Uterus (tissue), 2 donors: Measurements from ENCODE around the gene CALN1.

Experiments used
- POLR2A ChIP-seq, 2 donors: fragments of 450-650 bp; IDR thresholded peaks; one replicate each; pipeline ENCODE4 v1.6.1; 2016; ENCODE audit warnings: antibody characterized with exemption in 2 of 2, mild to moderate bottlenecking in 1 of 2, moderate library complexity in 1 of 2
- TF ChIP-seq, protein P1 (sequence below), 4 experiments: fragments of 200-600 bp in 2 of 4; fragments of 450-650 bp in 2 of 4; sonication (generic) in 2 of 4; IDR thresholded peaks; one replicate each; pipeline ENCODE4 v1.5.1; 2016 to 2019; ENCODE audit warnings: antibody characterized with exemption in 4 of 4, mild to moderate bottlenecking in 2 of 4, moderate library complexity in 1 of 4

DNA sequence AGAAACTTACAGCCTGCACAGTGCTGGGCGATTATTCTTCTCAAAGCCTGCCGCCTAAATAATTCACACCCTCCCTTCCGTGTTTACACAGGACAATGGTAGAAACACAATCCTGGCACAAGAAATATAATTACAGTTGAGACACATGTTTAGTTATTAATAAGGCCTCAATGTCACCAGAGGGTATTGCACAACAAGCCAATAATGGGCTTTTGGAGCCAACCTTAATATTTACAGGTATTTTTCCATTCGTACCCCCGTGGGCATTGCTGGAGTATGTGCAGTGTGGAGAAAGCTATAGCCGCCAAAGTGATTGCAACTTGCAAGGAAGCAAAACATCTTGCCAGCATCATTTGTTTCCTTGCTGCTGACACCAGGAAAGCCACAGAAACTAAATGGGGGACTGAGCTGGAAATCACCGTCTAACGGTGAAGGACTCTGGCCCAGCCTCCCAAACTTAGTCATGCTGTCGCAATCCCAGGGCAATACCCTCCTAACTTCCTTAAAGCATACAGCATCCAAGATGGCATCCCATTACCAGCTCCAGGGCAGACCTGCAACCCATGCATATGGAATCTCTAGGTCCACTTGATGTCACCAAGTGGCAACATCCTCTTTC lies 8.6 kb downstream of the CALN1 start:
- TF ChIP-seq, protein P1, sequence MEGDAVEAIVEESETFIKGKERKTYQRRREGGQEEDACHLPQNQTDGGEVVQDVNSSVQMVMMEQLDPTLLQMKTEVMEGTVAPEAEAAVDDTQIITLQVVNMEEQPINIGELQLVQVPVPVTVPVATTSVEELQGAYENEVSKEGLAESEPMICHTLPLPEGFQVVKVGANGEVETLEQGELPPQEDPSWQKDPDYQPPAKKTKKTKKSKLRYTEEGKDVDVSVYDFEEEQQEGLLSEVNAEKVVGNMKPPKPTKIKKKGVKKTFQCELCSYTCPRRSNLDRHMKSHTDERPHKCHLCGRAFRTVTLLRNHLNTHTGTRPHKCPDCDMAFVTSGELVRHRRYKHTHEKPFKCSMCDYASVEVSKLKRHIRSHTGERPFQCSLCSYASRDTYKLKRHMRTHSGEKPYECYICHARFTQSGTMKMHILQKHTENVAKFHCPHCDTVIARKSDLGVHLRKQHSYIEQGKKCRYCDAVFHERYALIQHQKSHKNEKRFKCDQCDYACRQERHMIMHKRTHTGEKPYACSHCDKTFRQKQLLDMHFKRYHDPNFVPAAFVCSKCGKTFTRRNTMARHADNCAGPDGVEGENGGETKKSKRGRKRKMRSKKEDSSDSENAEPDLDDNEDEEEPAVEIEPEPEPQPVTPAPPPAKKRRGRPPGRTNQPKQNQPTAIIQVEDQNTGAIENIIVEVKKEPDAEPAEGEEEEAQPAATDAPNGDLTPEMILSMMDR (IDR thresholded peaks at IDR 0.05): no peak
- TF ChIP-seq POLR2A (IDR thresholded peaks at IDR 0.05): no peak
